ENCODE results near the gene ZNF883. TPM values are rescaled to one million over a fixed set of nuclear protein-coding genes. Genes with fewer than 3 reads are reported as not detected.

Gene ZNF883
- total RNA-seq, 4 donors from 2014 or later: 1.4 to 2.1 (median 2.0) TPM; not detected in 1

DNA sequence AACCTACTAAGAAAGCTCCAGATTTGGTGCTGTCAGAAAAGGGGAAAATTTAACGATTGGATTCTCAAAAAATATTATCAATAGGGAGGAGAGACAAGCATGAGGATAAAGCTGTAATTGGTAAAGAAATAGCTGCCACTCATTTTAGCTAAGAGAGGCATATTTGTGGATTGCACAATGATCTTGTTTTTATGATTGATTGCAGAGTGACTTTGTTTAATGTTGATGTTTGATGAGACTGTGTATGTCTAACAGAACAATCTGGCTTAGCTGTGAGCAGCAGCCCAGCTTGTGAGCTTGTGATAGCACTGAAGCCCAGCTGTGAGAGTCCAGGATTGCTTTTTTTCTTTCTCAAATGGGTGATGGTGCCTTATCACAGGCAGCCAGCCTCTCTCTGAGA, 56.4 kb downstream of the ZNF883 start:
- no peak for DNase-seq (ENCODE audit: low spot score)
- ATAC-seq (ENCODE audit: low FRiP score): no peak
- TF ChIP-seq, protein P1, sequence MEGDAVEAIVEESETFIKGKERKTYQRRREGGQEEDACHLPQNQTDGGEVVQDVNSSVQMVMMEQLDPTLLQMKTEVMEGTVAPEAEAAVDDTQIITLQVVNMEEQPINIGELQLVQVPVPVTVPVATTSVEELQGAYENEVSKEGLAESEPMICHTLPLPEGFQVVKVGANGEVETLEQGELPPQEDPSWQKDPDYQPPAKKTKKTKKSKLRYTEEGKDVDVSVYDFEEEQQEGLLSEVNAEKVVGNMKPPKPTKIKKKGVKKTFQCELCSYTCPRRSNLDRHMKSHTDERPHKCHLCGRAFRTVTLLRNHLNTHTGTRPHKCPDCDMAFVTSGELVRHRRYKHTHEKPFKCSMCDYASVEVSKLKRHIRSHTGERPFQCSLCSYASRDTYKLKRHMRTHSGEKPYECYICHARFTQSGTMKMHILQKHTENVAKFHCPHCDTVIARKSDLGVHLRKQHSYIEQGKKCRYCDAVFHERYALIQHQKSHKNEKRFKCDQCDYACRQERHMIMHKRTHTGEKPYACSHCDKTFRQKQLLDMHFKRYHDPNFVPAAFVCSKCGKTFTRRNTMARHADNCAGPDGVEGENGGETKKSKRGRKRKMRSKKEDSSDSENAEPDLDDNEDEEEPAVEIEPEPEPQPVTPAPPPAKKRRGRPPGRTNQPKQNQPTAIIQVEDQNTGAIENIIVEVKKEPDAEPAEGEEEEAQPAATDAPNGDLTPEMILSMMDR (IDR thresholded peaks at IDR 0.05): no peak

DNA sequence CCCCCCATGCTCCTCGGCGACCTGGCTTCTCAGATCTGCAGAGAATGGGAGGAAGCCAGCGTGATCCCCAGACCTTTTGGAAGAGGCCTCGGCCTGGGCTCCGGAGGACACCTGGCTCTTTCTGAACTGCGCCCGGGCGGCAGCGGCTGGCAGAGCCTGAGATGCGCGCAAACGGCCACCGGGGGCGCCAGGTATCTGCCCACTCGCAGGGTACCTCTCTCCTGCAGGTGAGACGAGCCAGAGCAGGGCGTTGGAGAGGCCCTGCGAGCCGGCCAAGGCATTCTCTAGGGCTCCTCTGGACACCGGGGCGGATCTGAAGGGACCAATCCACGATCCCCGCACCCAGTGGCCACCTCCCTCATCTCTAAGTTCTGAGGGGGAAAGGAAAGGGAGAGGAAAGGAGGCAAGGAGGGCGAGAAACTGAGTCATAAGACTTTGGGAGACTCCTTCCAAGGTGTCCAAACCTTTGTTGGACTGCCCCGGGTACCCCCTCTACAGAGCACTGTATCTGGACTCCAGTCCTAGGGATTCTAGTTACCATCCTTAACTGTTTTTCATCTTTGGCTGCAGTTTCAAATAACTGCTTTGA, 66.3 kb downstream of the ZNF883 start:
- TF ChIP-seq, protein P1 (IDR thresholded peaks at IDR 0.05): no peak
- no peak for DNase-seq (ENCODE audit: low spot score)
- ATAC-seq (ENCODE audit: low FRiP score): no peak

DNA sequence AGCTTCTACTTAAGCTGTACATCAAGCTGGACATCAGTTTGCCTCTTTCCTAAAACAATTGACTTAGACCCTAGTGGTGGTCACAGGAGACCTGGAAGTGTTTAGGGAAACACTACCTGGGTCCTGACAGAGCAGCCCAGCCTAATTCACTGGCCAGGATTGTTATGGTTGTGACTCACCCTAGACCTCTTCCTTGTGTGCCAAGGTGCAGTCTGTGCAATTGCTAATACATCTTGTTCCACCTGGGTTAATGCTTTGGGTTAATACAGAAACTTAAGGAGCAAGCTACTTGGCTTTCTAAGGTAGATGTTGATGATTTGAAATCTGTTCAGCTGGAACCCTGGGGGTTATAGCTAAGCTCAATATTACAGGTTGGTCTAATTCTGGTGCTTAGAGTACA, 72.6 kb downstream of the ZNF883 start:
- ATAC-seq (ENCODE audit: low FRiP score): no peak
- DNase-seq (ENCODE audit: low spot score): no peak
- TF ChIP-seq, protein P1 (IDR thresholded peaks at IDR 0.05): no peak

DNA sequence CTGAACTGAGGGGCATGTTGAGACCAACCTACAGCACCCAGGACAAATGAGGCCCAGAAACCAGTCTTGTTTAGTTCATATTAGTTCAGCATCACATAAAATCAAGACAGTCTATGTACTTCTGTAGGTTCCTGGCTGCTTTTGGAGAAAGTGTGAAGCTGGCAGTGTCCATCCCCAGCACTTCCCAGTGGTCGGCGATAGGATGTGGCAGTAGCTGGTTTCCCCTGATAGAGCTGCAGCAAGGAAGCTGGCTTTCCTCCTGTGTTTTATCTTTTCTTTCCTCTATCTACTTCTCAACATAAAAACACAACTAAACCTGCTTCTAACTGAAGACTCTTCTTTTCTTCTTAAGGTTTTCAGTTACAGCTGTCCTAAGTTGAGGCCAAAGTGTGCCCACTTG, 78.3 kb downstream of the ZNF883 start:
- ATAC-seq (ENCODE audit: low FRiP score): no peak
- no peak for DNase-seq (ENCODE audit: low spot score)
- TF ChIP-seq, protein P1 (IDR thresholded peaks at IDR 0.05): no peak

DNA sequence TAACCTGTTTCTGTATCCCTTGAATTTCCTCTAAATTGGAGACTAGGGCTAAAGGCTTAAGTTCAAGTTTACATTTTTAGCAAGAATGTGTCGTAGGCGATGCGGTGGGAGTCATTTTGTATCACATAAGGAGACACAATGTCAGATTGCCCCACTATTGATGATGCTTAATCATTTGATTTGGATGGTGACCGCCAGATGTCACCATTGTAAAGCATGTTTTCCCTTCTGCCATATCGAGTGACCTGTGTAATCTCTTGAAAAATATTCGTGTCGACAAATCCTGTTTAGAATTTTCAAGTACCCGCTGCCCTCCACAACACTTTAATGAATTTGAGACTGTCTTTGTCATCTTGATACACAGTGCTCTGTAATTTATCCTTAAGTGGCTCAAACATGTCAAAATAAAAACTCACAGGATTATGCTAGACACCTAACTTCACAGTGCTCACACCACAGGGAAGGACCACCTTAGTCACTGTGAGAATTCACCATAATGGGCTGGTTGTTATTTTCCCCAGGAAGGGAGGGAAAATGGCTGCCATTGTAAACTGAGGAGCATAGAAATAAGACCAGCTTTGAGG, 86.8 kb downstream of the ZNF883 start:
- DNase-seq (ENCODE audit: low spot score): no peak
- no peak for ATAC-seq (ENCODE audit: low FRiP score)

DNA sequence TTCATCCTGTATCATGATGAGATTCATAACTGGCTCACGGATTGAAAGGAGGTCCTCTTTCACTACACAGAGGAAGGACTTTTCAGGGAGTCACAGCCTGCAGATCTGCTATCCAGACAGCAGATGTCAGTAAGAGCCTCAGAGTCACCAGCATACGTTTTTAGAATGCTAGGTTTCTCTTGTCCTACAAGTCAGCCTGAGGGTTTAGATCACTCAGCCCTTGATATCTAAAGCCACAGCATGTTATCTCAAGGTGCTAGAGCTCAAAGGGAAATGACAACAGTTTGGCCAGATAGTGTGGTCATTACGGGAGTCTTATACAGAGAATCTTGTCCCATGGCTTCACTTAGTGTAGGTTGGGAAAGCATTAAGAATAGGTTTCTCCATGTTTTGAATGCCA, 90.4 kb downstream of the ZNF883 start:
- ATAC-seq (ENCODE audit: low FRiP score): no peak
- TF ChIP-seq, protein P1 (IDR thresholded peaks at IDR 0.05): no peak
- no peak for DNase-seq (ENCODE audit: low spot score)

More for the DNA sequence above, 86.8 kb downstream of the ZNF883 start:
- TF ChIP-seq, protein P1 (IDR thresholded peaks at IDR 0.05): no peak

DNA sequence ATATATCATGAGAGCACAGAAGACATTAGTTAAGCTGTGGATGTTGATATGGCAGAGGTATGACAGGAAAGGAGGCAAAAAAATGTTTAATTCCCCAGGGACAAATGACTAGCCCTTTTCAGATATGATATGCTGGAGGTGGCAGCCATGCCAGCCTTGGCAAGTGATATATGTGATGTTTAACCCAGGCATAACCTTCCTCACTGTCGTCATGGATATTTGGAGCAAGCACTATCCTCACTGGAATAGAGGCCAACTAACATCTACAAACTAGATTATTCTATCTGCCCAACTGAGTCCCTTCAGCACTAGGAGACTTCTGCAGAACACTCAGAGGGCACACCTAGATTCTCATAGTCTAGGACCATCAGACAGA, 94.0 kb downstream of the ZNF883 start:
- TF ChIP-seq, protein P1 (IDR thresholded peaks at IDR 0.05): no peak
- ATAC-seq (ENCODE audit: low FRiP score) (no peak), DNase-seq (ENCODE audit: low spot score) (no peak)

Measured in omental fat pad (tissue), 4 donors.